Stimulated activated naive B cell treated with anti-CD40 and anti-IgM and Interleukin-4, amounts not matched to agents 10 μg/mL and 1 μg/mL and 100 μg/mL, for 72 hours (primary cell): ENCODE data around the gene ERBB4.

Experiments used
- ATAC-seq, 2 donors: fragments of 150-1000 bp; cut with Tn5 transposase; replicated peaks; 2 replicates each; pipeline ENCODE4 v1.10.0; 2021; ENCODE audit warnings: moderate library complexity in 1 of 2
- DNase-seq: peaks from one replicate; pipeline ENCODE4 v3.0.0; 2021
- H3K27ac Mint-ChIP-seq: one replicate; pipeline ENCODE4 v1.8.0; 2022; ENCODE audit warnings: mild to moderate bottlenecking, mixed read lengths
- H3K27me3 Mint-ChIP-seq, 2 donors: one replicate each; pipeline ENCODE4 v1.8.0; 2022; ENCODE audit warnings: mixed read lengths in 2 of 2
- H3K36me3 Mint-ChIP-seq, 2 donors: one replicate each; pipeline ENCODE4 v1.8.0; 2022; ENCODE audit warnings: mixed read lengths in 2 of 2, mild to moderate bottlenecking in 1 of 2
- H3K4me1 Mint-ChIP-seq, 2 donors: one replicate each; pipeline ENCODE4 v1.8.0; 2022; ENCODE audit warnings: mixed read lengths in 2 of 2, mild to moderate bottlenecking in 1 of 2
- H3K4me3 Mint-ChIP-seq, 2 donors: one replicate each; pipeline ENCODE4 v1.8.0; 2022; ENCODE audit warnings: mild to moderate bottlenecking in 2 of 2, mixed read lengths in 2 of 2, moderate library complexity in 1 of 2
- H3K9me3 Mint-ChIP-seq, 2 donors: one replicate each; pipeline ENCODE4 v1.8.0; 2022; ENCODE audit warnings: mixed read lengths in 2 of 2, mild to moderate bottlenecking in 1 of 2

The ERBB4 gene

GRCh38 chr2:211948932-211949331, 589.7 kb downstream of the ERBB4 start:
- no peaks in the 10 kb centered on the region for H3K4me1 Mint-ChIP-seq
- no peak overlapping the region for H3K27ac Mint-ChIP-seq
- H3K27me3 Mint-ChIP-seq, result no peaks in the 10 kb centered on the region
- ATAC-seq, result no peak
- H3K4me3 Mint-ChIP-seq, result no peak overlapping the region
- no peaks in the 10 kb centered on the region for H3K9me3 Mint-ChIP-seq
- H3K36me3 Mint-ChIP-seq, result no peaks in the 10 kb centered on the region
- DNase-seq, result no peak

- Mint-ChIP-seq H3K9me3 (no peaks in the 10 kb centered on the region), H3K36me3 (no peaks in the 10 kb centered on the region), H3K4me1 (no peaks in the 10 kb centered on the region), H3K27ac (no peak overlapping the region), H3K27me3 (no peaks in the 10 kb centered on the region), H3K4me3 (no peak overlapping the region)
- ATAC-seq (no peak), DNase-seq (no peak)
These were observed 591.6 kb downstream of the ERBB4 start for GRCh38 chr2:211946960-211947359.

- H3K9me3 Mint-ChIP-seq, result no peaks in the 10 kb centered on the region
These were observed 594.0 kb downstream of the ERBB4 start for GRCh38 chr2:211944572-211944971.

GRCh38 chr2:211942153-211942552, 596.4 kb downstream of the ERBB4 start:
- Mint-ChIP-seq H3K27me3 (no peaks in the 10 kb centered on the region), H3K4me3 (no peak overlapping the region), H3K9me3 (no peaks in the 10 kb centered on the region), H3K4me1 (no peaks in the 10 kb centered on the region), H3K27ac (no peak overlapping the region), H3K36me3 (no peaks in the 10 kb centered on the region)
- ATAC-seq (no peak), DNase-seq (no peak)

More at GRCh38 chr2:211944572-211944971, 594.0 kb downstream of the ERBB4 start:
- Mint-ChIP-seq H3K27me3 (no peaks in the 10 kb centered on the region), H3K4me1 (no peaks in the 10 kb centered on the region), H3K27ac (no peak overlapping the region), H3K36me3 (no peaks in the 10 kb centered on the region), H3K4me3 (no peak overlapping the region)
- ATAC-seq (no peak), DNase-seq (no peak)

GRCh38 chr2:211941216-211941747, 597.3 kb downstream of the ERBB4 start:
- no peaks in the 10 kb centered on the region for H3K27me3 Mint-ChIP-seq
- no peak for DNase-seq
- H3K9me3 Mint-ChIP-seq, result no peaks in the 10 kb centered on the region
- H3K4me3 Mint-ChIP-seq, result no peak overlapping the region
- no peak overlapping the region for H3K27ac Mint-ChIP-seq
- ATAC-seq, result no peak
- no peaks in the 10 kb centered on the region for H3K4me1 Mint-ChIP-seq
- no peaks in the 10 kb centered on the region for H3K36me3 Mint-ChIP-seq

GRCh38 chr2:211939177-211939576, 599.4 kb downstream of the ERBB4 start:
- Mint-ChIP-seq H3K4me1 (no peaks in the 10 kb centered on the region), H3K9me3 (no peaks in the 10 kb centered on the region), H3K4me3 (no peak overlapping the region), H3K27me3 (no peaks in the 10 kb centered on the region), H3K36me3 (no peaks in the 10 kb centered on the region), H3K27ac (no peak overlapping the region)
- DNase-seq (no peak), ATAC-seq (no peak)

- ATAC-seq (no peak), DNase-seq (no peak)
- H3K27me3 Mint-ChIP-seq, result no peaks in the 10 kb centered on the region
- no peak overlapping the region for H3K27ac Mint-ChIP-seq
- no peaks in the 10 kb centered on the region for H3K9me3 Mint-ChIP-seq
- no peaks in the 10 kb centered on the region for H3K36me3 Mint-ChIP-seq
- no peaks in the 10 kb centered on the region for H3K4me1 Mint-ChIP-seq
- no peak overlapping the region for H3K4me3 Mint-ChIP-seq
These were observed 603.8 kb downstream of the ERBB4 start for GRCh38 chr2:211934811-211935210.

- no peaks in the 10 kb centered on the region for H3K27me3 Mint-ChIP-seq
- H3K36me3 Mint-ChIP-seq, result no peaks in the 10 kb centered on the region
- no peak for DNase-seq
- ATAC-seq, result no peak
- no peaks in the 10 kb centered on the region for H3K9me3 Mint-ChIP-seq
- no peak overlapping the region for H3K4me3 Mint-ChIP-seq
- no peak overlapping the region for H3K27ac Mint-ChIP-seq
- no peaks in the 10 kb centered on the region for H3K4me1 Mint-ChIP-seq
These were observed 607.3 kb downstream of the ERBB4 start for GRCh38 chr2:211931314-211931713.

- no peak overlapping the region for H3K27ac Mint-ChIP-seq
- H3K36me3 Mint-ChIP-seq, result no peaks in the 10 kb centered on the region
- ATAC-seq, result no peak
- no peaks in the 10 kb centered on the region for H3K27me3 Mint-ChIP-seq
- no peak overlapping the region for H3K4me3 Mint-ChIP-seq
- H3K4me1 Mint-ChIP-seq, result no peaks in the 10 kb centered on the region
- no peak for DNase-seq
- no peaks in the 10 kb centered on the region for H3K9me3 Mint-ChIP-seq
These were observed 608.3 kb downstream of the ERBB4 start for GRCh38 chr2:211930331-211930730.

GRCh38 chr2:211928201-211928600, 610.4 kb downstream of the ERBB4 start:
- H3K36me3 Mint-ChIP-seq, result no peaks in the 10 kb centered on the region
- no peak overlapping the region for H3K27ac Mint-ChIP-seq
- H3K4me3 Mint-ChIP-seq, result no peak overlapping the region
- H3K27me3 Mint-ChIP-seq, result no peaks in the 10 kb centered on the region
- DNase-seq, result no peak
- no peaks in the 10 kb centered on the region for H3K9me3 Mint-ChIP-seq
- no peak for ATAC-seq
- no peaks in the 10 kb centered on the region for H3K4me1 Mint-ChIP-seq

- H3K4me1 Mint-ChIP-seq, result no peaks in the 10 kb centered on the region
- H3K27ac Mint-ChIP-seq, result no peak overlapping the region
- no peaks in the 10 kb centered on the region for H3K9me3 Mint-ChIP-seq
- DNase-seq, result no peak
- H3K4me3 Mint-ChIP-seq, result no peak overlapping the region
- ATAC-seq, result no peak
- H3K27me3 Mint-ChIP-seq, result no peaks in the 10 kb centered on the region
- H3K36me3 Mint-ChIP-seq, result no peaks in the 10 kb centered on the region
These were observed 615.6 kb downstream of the ERBB4 start for GRCh38 chr2:211923019-211923418.

- ATAC-seq (no peak), DNase-seq (no peak)
- H3K27me3 Mint-ChIP-seq, result no peaks in the 10 kb centered on the region
- H3K27ac Mint-ChIP-seq, result no peak overlapping the region
- no peaks in the 10 kb centered on the region for H3K9me3 Mint-ChIP-seq
- H3K4me1 Mint-ChIP-seq, result no peaks in the 10 kb centered on the region
- no peak overlapping the region for H3K4me3 Mint-ChIP-seq
- H3K36me3 Mint-ChIP-seq, result no peaks in the 10 kb centered on the region
These were observed 634.6 kb downstream of the ERBB4 start for GRCh38 chr2:211903961-211904360.

- Mint-ChIP-seq H3K27me3 (no peaks in the 10 kb centered on the region), H3K4me1 (no peaks in the 10 kb centered on the region), H3K9me3 (no peaks in the 10 kb centered on the region), H3K27ac (no peak overlapping the region), H3K4me3 (no peak overlapping the region), H3K36me3 (no peaks in the 10 kb centered on the region)
- DNase-seq (no peak), ATAC-seq (no peak)
These were observed 637.3 kb downstream of the ERBB4 start for GRCh38 chr2:211901226-211901846.

- ATAC-seq (no peak), DNase-seq (no peak)
- no peaks in the 10 kb centered on the region for H3K27me3 Mint-ChIP-seq
- no peak overlapping the region for H3K4me3 Mint-ChIP-seq
- H3K4me1 Mint-ChIP-seq, result no peaks in the 10 kb centered on the region
- no peaks in the 10 kb centered on the region for H3K9me3 Mint-ChIP-seq
- H3K36me3 Mint-ChIP-seq, result no peaks in the 10 kb centered on the region
- H3K27ac Mint-ChIP-seq, result no peak overlapping the region
These were observed 638.1 kb downstream of the ERBB4 start for GRCh38 chr2:211900518-211900917.

GRCh38 chr2:211900000-211900399, 638.6 kb downstream of the ERBB4 start:
- no peaks in the 10 kb centered on the region for H3K27me3 Mint-ChIP-seq
- no peak for DNase-seq
- H3K4me3 Mint-ChIP-seq, result no peak overlapping the region
- H3K9me3 Mint-ChIP-seq, result no peaks in the 10 kb centered on the region
- ATAC-seq, result no peak
- no peaks in the 10 kb centered on the region for H3K36me3 Mint-ChIP-seq
- H3K4me1 Mint-ChIP-seq, result no peaks in the 10 kb centered on the region
- no peak overlapping the region for H3K27ac Mint-ChIP-seq

- H3K36me3 Mint-ChIP-seq, result no peaks in the 10 kb centered on the region
- H3K27ac Mint-ChIP-seq, result no peak overlapping the region
- H3K27me3 Mint-ChIP-seq, result no peaks in the 10 kb centered on the region
- no peaks in the 10 kb centered on the region for H3K4me1 Mint-ChIP-seq
- H3K4me3 Mint-ChIP-seq, result no peak overlapping the region
- no peaks in the 10 kb centered on the region for H3K9me3 Mint-ChIP-seq
- ATAC-seq (no peak), DNase-seq (no peak)
These were observed 639.9 kb downstream of the ERBB4 start for GRCh38 chr2:211898702-211899101.
